Karpas-422 (cell line): ENCODE measurements around the gene CASK. TPM values are rescaled to one million over a fixed set of nuclear protein-coding genes. Genes with fewer than 3 reads are reported as not detected.
"Not testable (repeated sequence)": the region's sequence is repeated elsewhere in the genome, so short reads cannot be mapped to it uniquely, and the experiment has no call there.

Source experiments
- DNase-seq: peaks from one replicate; pipeline ENCODE4 v3.0.0-alpha.2; 2015
- H2AFZ ChIP-seq: fragments of 200-600 bp; sonication (generic); 2 replicates; pipeline ENCODE4 v1.6.1; 2014; ENCODE audit warnings: antibody characterized with exemption, low read length, mixed read lengths
- H3K27ac ChIP-seq: fragments of 200-600 bp; sonication (generic); 2 replicates; pipeline ENCODE4 v1.5.1; 2014; ENCODE audit warnings: mild to moderate bottlenecking, low read length, moderate library complexity
- H3K27me3 ChIP-seq: fragments of 200-600 bp; sonication (generic); 2 replicates; pipeline ENCODE4 v1.6.1; 2014; ENCODE audit warnings: low read length, mixed read lengths
- H3K36me3 ChIP-seq: fragments of 200-600 bp; sonication (generic); 2 replicates; pipeline ENCODE4 v1.6.1; 2014; ENCODE audit warnings: low read length, mixed read lengths; ENCODE audit not compliant: insufficient read depth
- H3K4me1 ChIP-seq: fragments of 200-600 bp; sonication (generic); 2 replicates; pipeline ENCODE4 v1.6.1; 2014; ENCODE audit warnings: mild to moderate bottlenecking, low read length, mixed read lengths
- H3K4me2 ChIP-seq: fragments of 200-600 bp; sonication (generic); 2 replicates; pipeline ENCODE4 v1.6.1; 2014; ENCODE audit warnings: low read length, low read depth, mild to moderate bottlenecking; ENCODE audit not compliant: poor library complexity, severe bottlenecking
- H3K4me3 ChIP-seq: fragments of 200-600 bp; sonication (generic); 2 replicates; pipeline ENCODE4 v1.5.1; 2014; ENCODE audit warnings: mild to moderate bottlenecking, antibody characterized with exemption, low read length, mixed read lengths
- H3K79me2 ChIP-seq: fragments of 200-600 bp; sonication (generic); 2 replicates; pipeline ENCODE4 v1.6.1; 2014; ENCODE audit warnings: mild to moderate bottlenecking, low read length, mixed read lengths
- H3K9ac ChIP-seq: fragments of 200-600 bp; sonication (generic); 2 replicates; pipeline ENCODE4 v1.6.0; 2014; ENCODE audit warnings: low read length
- H3K9me2 ChIP-seq: fragments of 200-600 bp; sonication (generic), shearing (Covaris generic); replicated peaks from 2 replicates; pipeline ENCODE4 v1.6.0; 2014; ENCODE audit warnings: mild to moderate bottlenecking, low read length, moderate library complexity; ENCODE audit not compliant: insufficient read depth
- H3K9me3 ChIP-seq: fragments of 300-700, 200-600 bp; sonication (generic); 2 replicates; pipeline ENCODE4 v1.6.1; 2014; ENCODE audit warnings: low read length, mixed read lengths
- H4K20me1 ChIP-seq: fragments of 200-600 bp; sonication (generic); 2 replicates; pipeline ENCODE4 v1.6.1; 2014; ENCODE audit warnings: mild to moderate bottlenecking, antibody characterized with exemption, low read length, low read depth; ENCODE audit not compliant: insufficient read depth
- total RNA-seq: library from RNA; depleted of rRNA; stranded (reverse); fragments of >200 nt; shearing (Covaris generic); gene quantifications from 2 replicates; pipeline ENCODE4 v1.2.3, GENCODE V29; 2014; ENCODE audit warnings: low replicate concordance

Gene CASK
- total RNA-seq, 1 experiment from 2014 or later: not detected

DNA sequence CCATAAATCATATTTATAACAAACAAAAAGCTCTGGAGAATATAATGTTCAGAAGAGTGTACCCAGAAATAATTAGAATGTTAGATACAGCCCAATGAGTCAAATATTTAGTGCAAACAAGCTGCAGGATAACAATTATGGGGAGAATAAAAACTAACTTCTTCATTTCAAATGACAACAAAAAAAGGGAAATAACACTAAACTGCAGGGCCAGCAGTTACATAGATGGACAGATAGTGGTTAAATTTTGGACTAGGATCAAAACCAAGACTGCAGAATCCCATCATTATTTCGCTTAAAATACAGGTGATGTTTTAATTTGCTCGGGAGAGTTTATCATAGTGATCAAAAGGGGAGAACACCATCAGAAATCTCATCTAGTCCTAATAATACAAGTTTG, 235.2 kb downstream of the CASK start:
- Histone ChIP-seq H3K4me3 (no peak overlapping the region), H4K20me1 (no peaks in the 10 kb centered on the region), H3K9ac (no peak overlapping the region), H3K27ac (no peak overlapping the region), H3K4me1 (no peaks in the 10 kb centered on the region), H3K79me2 (no peaks in the 10 kb centered on the region), H2AFZ (no peak overlapping the region), H3K9me2 (no peaks in the 10 kb centered on the region), H3K9me3 (no peaks in the 10 kb centered on the region), H3K27me3 (no peaks in the 10 kb centered on the region), H3K4me2 (no peak overlapping the region), H3K36me3 (no peaks in the 10 kb centered on the region)
- no peak for DNase-seq

DNA sequence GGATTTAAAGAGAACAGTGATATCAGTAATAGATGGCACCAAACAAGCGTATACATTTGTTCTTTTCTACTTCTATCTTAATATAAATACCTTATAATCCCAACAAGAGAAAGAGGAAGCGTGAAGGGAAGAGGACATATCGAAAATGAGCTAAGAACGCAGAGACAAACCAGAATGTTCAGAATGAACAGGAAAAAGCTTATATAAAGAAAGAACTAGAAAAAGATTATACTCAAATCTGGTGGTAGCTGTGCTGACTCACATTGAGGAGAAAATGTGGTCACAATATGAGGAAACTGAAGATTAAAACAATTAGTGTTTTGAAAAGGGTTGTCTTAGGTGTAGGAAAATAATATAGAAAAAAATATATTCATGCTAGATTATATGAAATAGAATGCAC, 236.6 kb downstream of the CASK start:
- H4K20me1 ChIP-seq: no peaks in the 10 kb centered on the region

DNA sequence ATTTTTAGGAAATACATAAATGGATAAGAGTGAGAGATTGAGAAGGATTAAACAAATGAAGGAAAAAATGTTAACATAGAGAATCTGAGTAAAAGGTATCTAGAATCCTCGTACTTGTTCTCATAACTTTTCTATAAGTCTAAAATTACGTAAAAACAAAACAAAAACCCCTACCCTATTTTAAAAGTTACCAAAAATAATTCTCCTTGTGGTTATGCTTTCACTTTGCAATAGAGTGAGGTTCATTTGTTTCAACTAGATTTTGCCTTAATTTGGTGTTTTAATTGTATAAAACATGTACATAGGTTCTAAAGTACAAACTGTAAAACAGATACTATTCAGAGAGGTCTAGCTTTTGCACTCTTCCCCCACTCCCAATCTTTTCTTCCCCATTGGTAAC, 238.4 kb downstream of the CASK start:
- no peaks in the 10 kb centered on the region for H3K4me1 ChIP-seq
- H3K27me3 ChIP-seq: no peaks in the 10 kb centered on the region
- no peaks in the 10 kb centered on the region for H3K36me3 ChIP-seq
- no peak overlapping the region for H3K9ac ChIP-seq
- H3K27ac ChIP-seq: no peak overlapping the region
- no peak overlapping the region for H2AFZ ChIP-seq
- H3K9me2 ChIP-seq: no peaks in the 10 kb centered on the region
- H3K4me3 ChIP-seq: no peak overlapping the region
- H4K20me1 ChIP-seq: no peaks in the 10 kb centered on the region
- H3K4me2 ChIP-seq: no peak overlapping the region
- no peaks in the 10 kb centered on the region for H3K79me2 ChIP-seq
- DNase-seq: no peak
- no peaks in the 10 kb centered on the region for H3K9me3 ChIP-seq

More for the DNA sequence above, 236.6 kb downstream of the CASK start:
- Histone ChIP-seq H3K9ac (no peak overlapping the region), H3K27ac (no peak overlapping the region), H3K36me3 (no peaks in the 10 kb centered on the region), H3K4me1 (no peaks in the 10 kb centered on the region), H3K4me3 (no peak overlapping the region), H3K27me3 (no peaks in the 10 kb centered on the region), H3K4me2 (no peak overlapping the region), H2AFZ (no peak overlapping the region), H3K9me3 (no peaks in the 10 kb centered on the region), H3K9me2 (no peaks in the 10 kb centered on the region), H3K79me2 (no peaks in the 10 kb centered on the region)
- no peak for DNase-seq

DNA sequence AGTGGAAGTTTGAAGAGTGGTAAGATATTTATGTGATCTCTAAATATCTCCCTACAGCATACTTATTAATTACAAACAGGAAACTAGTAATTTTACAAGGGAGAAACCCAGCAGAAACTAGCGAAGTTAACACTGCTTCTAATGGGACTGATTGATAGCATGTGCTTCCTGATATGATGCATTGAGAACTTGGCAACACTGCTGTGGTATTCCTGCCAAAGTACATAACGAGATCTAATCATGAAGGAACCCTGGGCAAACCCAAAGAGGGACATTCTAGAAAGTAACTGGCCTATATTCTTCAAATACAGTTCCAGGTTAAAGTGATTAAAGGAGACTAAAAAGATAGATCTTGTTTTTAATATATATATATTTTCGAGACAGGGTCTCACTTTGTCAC, 239.2 kb downstream of the CASK start:
- Histone ChIP-seq H3K9me2 (no peaks in the 10 kb centered on the region), H3K4me1 (no peaks in the 10 kb centered on the region), H4K20me1 (no peaks in the 10 kb centered on the region), H3K9me3 (no peaks in the 10 kb centered on the region), H3K36me3 (no peaks in the 10 kb centered on the region), H3K4me2 (no peak overlapping the region), H3K27me3 (no peaks in the 10 kb centered on the region), H3K9ac (no peak overlapping the region), H3K79me2 (no peaks in the 10 kb centered on the region), H3K27ac (no peak overlapping the region), H2AFZ (no peak overlapping the region), H3K4me3 (no peak overlapping the region)
- DNase-seq: no peak

DNA sequence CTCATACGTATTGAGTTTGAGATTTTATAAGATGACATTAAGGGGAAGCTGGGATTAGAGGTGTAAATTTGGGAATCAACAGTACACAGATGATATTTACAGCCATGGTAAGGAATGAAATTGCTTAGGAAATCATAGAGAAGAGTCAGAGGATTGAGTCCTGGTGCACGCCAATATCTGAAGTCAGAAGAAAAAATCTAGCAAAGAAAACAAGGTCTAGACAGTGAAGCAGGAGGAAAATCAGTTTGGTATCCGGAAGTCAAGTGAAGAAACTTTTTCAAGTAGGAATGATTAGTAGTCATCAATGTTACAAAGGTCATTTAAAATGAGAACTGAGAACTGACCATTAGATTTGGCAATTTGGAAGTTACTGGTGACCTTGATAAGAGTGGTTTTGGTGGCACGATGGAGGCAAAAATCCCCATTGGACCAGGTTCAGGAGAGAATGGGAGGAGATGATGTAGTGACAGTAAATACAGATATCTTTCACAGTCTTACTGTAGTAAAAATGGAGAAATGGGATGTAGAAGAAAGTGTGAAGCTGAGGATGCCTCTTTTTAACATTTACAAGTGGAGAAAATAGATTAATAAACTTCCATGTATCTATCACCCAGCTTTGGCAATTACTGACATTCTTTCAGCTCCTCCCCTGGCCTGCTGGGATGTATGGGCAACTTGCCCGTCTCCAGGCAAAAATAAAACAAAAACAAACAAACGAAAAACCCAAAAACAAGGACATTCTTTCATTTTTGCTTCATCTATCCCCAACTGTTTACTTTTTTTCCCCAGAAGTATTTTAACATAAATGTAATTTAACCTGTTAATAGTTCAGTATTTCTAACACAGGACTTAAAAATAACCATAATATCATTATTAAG, 245.9 kb downstream of the CASK start:
- Histone ChIP-seq H3K27ac (no peak overlapping the region), H3K79me2 (no peaks in the 10 kb centered on the region), H2AFZ (no peak overlapping the region), H3K36me3 (no peaks in the 10 kb centered on the region), H3K27me3 (no peaks in the 10 kb centered on the region), H3K9me2 (no peaks in the 10 kb centered on the region), H4K20me1 (no peaks in the 10 kb centered on the region), H3K4me2 (no peak overlapping the region), H3K4me1 (no peaks in the 10 kb centered on the region), H3K4me3 (no peak overlapping the region), H3K9me3 (no peaks in the 10 kb centered on the region), H3K9ac (no peak overlapping the region)
- no peak for DNase-seq

DNA sequence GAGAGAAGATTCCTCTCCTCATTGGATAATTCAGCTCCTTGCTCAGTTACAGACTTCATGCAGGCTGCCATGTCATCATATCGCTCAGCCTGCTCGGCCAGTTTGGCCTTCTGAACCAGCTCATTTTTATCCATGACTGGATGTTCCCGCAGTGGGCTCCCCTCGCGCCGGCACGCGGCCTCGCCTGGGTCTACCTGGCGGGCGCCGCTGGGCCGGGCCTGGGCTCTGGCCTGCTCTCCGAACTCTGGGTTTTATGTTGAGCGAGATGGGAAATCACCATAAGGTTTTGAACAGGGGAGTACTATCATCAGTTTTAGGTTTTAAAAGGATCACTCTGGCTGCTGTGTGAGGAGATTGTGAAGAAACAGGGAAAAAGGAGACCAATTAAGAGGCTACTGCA, 247.0 kb downstream of the CASK start:
- H3K9me3 ChIP-seq: not testable (repeated sequence)

DNA sequence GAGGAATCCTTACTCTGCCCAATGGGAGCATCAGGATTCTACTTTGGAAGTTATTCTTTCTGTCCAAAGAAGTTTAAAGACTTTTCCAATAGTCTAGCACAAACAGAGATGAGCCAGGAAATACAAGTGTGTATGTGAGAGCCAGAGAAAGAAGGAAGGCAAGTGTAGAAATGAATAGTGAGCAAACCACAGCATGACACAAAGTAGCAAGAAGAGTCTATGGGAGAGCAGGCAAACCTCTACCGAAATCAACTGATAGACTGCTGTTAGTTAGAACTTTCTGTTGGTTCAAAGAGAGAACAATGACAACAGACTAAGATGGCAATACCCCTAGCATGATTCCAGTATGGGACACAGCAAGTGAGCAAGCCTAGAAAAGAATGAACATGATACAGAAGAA, 250.7 kb downstream of the CASK start:
- Histone ChIP-seq H3K27me3 (no peaks in the 10 kb centered on the region), H3K36me3 (no peaks in the 10 kb centered on the region), H3K4me3 (no peak overlapping the region), H3K4me1 (no peaks in the 10 kb centered on the region), H4K20me1 (no peaks in the 10 kb centered on the region), H3K9me3 (no peaks in the 10 kb centered on the region), H3K9me2 (no peaks in the 10 kb centered on the region), H3K27ac (no peak overlapping the region), H3K79me2 (no peaks in the 10 kb centered on the region), H2AFZ (no peak overlapping the region), H3K4me2 (no peak overlapping the region), H3K9ac (no peak overlapping the region)
- no peak for DNase-seq

More for the DNA sequence above, 247.0 kb downstream of the CASK start:
- H3K36me3 ChIP-seq, H3K27me3 ChIP-seq, DNase-seq, H3K27ac ChIP-seq, H3K79me2 ChIP-seq, H3K9me2 ChIP-seq, H2AFZ ChIP-seq, H3K4me2 ChIP-seq, H4K20me1 ChIP-seq, H3K4me1 ChIP-seq, H3K9ac ChIP-seq, H3K4me3 ChIP-seq: not testable (repeated sequence)

DNA sequence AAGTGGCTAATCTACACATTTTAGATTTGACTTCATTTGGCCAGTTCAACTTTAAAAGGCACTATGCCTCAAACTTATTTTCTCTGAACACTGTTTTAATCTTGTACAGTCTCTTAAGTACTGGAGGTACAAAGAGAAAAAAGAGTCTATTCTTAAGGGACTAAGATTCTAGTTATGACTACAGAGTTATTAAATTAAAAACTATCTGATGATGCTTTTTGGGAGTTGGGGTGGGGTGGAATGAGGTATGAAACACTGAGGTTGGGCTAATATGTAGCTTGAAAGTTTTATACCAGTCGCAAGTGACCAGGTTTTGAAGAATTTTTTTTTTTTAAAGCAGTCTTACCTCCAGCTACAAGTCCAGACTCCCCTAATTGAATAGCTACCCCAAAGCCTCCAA, 252.3 kb downstream of the CASK start:
- Histone ChIP-seq H3K36me3 (no peaks in the 10 kb centered on the region), H3K9me3 (no peaks in the 10 kb centered on the region), H3K4me2 (no peak overlapping the region), H3K27me3 (no peaks in the 10 kb centered on the region), H3K9ac (no peak overlapping the region), H3K9me2 (no peaks in the 10 kb centered on the region), H3K27ac (no peak overlapping the region), H3K4me3 (no peak overlapping the region), H3K4me1 (no peaks in the 10 kb centered on the region), H4K20me1 (no peaks in the 10 kb centered on the region), H2AFZ (no peak overlapping the region), H3K79me2 (no peaks in the 10 kb centered on the region)
- DNase-seq: no peak
